GM12864 (cell line): ENCODE measurements around the gene INSM1.

Source experiments
- DNase-seq: peaks from one replicate; pipeline ENCODE4 v3.0.0-alpha.2; 2011; ENCODE audit warnings: low read depth
- H3K4me3 ChIP-seq: 2 replicates; pipeline ENCODE4 v1.5.1; 2011; ENCODE audit warnings: mild to moderate bottlenecking, low read depth, low read length, control low read depth
- TF ChIP-seq, protein P1 (sequence below): IDR thresholded peaks from 2 replicates; pipeline ENCODE4 v1.5.1; 2011; ENCODE audit warnings: low read depth, mild to moderate bottlenecking, moderate library complexity, low read length, control low read depth, inconsistent platforms; ENCODE audit errors: missing control alignments

Gene INSM1

GRCh38 chr20:20401991-20402390, 34.1 kb downstream of the INSM1 start:
- TF ChIP-seq, protein P1, sequence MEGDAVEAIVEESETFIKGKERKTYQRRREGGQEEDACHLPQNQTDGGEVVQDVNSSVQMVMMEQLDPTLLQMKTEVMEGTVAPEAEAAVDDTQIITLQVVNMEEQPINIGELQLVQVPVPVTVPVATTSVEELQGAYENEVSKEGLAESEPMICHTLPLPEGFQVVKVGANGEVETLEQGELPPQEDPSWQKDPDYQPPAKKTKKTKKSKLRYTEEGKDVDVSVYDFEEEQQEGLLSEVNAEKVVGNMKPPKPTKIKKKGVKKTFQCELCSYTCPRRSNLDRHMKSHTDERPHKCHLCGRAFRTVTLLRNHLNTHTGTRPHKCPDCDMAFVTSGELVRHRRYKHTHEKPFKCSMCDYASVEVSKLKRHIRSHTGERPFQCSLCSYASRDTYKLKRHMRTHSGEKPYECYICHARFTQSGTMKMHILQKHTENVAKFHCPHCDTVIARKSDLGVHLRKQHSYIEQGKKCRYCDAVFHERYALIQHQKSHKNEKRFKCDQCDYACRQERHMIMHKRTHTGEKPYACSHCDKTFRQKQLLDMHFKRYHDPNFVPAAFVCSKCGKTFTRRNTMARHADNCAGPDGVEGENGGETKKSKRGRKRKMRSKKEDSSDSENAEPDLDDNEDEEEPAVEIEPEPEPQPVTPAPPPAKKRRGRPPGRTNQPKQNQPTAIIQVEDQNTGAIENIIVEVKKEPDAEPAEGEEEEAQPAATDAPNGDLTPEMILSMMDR = no peak
- no peak for DNase-seq
- H3K4me3 ChIP-seq = no peak overlapping the region

GRCh38 chr20:20404633-20405032, 36.7 kb downstream of the INSM1 start:
- TF ChIP-seq, protein P1 = no peak
- H3K4me3 ChIP-seq = no peak overlapping the region
- DNase-seq = no peak

DNA sequence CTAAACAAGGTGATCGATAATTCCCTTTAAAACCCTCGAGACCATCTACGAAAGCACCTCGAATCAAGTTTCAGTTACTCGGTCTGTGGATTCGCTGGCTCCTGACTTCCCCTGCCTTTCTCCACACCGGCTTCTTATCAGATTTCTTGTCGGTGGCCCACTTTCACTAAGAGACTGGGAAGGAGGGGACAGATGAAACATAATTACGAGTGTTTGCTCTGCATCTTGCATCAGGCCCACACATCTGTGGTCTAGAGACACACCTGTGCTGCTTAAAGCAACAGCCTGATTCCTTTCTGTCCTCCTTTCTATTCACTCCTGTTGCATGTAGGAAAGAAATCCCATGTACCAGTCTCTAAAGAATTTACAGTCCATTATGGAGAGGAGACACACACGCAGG, 37.7 kb downstream of the INSM1 start:
- no peak for DNase-seq
- TF ChIP-seq, protein P1 = no peak
- no peak overlapping the region for H3K4me3 ChIP-seq

DNA sequence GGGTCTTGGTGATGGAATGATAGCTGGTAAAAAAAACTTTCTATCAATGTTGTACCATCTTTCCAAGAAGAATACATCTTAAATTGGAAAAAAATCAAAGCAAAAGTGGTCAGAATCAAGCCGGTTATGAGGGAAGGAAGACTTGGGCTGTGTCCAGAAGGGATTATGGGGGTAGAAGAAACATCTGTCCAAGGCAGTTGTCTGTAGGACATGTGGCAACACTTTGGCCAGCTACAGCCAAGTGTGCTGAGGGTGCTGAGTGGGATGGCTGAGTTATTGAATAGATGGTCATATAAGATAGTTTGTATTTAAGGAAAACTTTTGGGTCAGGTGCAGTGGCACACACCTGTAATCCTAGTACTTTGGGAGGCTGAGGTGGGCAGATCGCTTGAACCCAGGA, 38.4 kb downstream of the INSM1 start:
- no peak overlapping the region for H3K4me3 ChIP-seq
- TF ChIP-seq, protein P1 = no peak
- no peak for DNase-seq

DNA sequence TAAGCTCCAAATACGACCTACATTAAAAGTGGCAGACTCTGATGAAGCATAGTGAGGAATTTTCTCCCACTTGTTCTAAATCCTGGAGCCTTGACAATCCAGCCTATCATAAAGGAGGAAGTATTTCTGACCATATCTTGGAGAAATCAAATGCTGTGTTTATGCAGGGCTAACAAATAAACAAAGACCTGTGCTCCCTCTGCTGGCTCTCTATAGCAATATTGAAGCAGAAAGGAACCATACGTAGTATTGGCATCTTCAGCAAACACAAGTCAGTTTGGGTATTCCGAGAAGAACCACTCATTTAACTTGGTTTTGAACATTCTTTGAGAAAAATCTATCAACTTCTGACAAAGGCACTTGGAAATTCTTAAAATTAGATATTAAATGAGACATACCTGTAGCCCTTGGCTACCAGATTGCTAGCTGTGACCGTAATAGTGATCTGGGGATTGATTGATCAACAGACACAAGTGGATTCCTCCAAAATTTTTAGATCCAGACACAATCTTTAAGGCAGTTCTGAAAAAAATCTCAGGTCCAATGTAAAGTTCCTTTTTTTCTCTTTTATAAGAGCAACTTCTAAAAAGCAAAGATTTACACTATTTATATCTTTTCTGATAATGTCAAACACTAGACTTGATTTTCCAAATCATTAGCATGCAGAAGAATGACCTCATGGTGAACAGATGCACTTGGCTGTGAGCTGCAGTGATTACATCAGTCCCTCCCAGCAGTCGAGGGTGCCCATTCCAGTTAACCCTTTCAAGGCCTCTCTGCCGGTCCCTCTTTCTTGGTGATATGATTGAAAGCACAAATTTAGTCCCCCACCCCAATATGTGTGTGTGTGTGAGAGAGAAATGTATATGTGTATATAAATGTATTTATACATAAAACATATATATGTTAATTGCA, 40.2 kb downstream of the INSM1 start:
- TF ChIP-seq, protein P1 = no peak
- DNase-seq = no peak

DNA sequence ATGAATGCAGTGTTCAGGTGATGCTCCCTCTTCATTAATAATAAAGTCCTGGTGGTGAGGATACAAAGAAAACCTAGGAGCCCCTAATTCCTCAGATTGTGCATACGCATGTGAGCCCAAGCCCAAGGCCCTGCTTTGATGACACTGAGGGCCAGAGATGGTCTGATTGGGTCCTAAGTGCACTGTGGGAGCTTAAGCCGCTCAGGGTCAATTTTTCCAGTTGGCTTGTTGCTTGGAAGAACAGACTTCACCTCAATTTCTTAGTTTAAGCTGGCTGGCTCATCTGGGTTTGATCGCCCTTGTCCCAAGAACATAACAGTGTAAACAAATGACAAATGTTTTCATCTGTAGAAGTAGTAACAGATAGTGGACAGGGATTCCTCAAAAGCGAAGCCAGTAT, 41.4 kb downstream of the INSM1 start:
- no peak for DNase-seq
- H3K4me3 ChIP-seq = no peak overlapping the region
- TF ChIP-seq, protein P1 = no peak

More for the DNA sequence above, 40.2 kb downstream of the INSM1 start:
- H3K4me3 ChIP-seq = no peak overlapping the region

- no peak for DNase-seq
- TF ChIP-seq, protein P1 = no peak
Measured at GRCh38 chr20:20410678-20411077, 42.8 kb downstream of the INSM1 start.

More at GRCh38 chr20:20410678-20411077, 42.8 kb downstream of the INSM1 start:
- H3K4me3 ChIP-seq = no peak overlapping the region
